GM23338 (cell line): ENCODE measurements around the gene ALKBH4.
"Not testable (repeated sequence)": the region's sequence is repeated elsewhere in the genome, so short reads cannot be mapped to it uniquely, and the experiment has no call there.

ENCODE experiments used
- CREB1 ChIP-seq: fragments of 250-450 bp; sonication (Bioruptor Pico); IDR thresholded peaks from 2 replicates; pipeline ENCODE4 v1.5.0; 2020; ENCODE audit warnings: low read depth, mild to moderate bottlenecking, moderate library complexity
- EZH2 ChIP-seq: fragments of 200-600 bp; sonication (generic); IDR thresholded peaks from one replicate; pipeline ENCODE4 v1.8.0; 2017; ENCODE audit warnings: antibody characterized with exemption, mild to moderate bottlenecking, low read depth; ENCODE audit not compliant: unreplicated experiment
- EZH2phosphoT487 ChIP-seq: fragments of 200-600 bp; sonication (generic); IDR thresholded peaks from one replicate; pipeline ENCODE4 v1.8.1; 2018; ENCODE audit warnings: antibody characterized with exemption; ENCODE audit not compliant: unreplicated experiment
- STAT1 ChIP-seq: IDR thresholded peaks from one replicate; pipeline ENCODE4 v1.6.1; 2016; ENCODE audit warnings: antibody characterized with exemption; ENCODE audit not compliant: unreplicated experiment
- ZNF331 ChIP-seq: fragments of 250-450 bp; sonication (Bioruptor Pico); IDR thresholded peaks from 2 replicates; pipeline ENCODE4 v1.5.0; 2020; ENCODE audit warnings: low read depth, mild to moderate bottlenecking, moderate library complexity
- TF ChIP-seq, protein P1 (sequence below), 2 experiments: fragments of 200-600 bp in 1 of 2; sonication (generic) in 1 of 2; conservative IDR thresholded peaks; 2 replicates each; pipeline versions ENCODE4 v1.5.1 to v1.6.1; 2016 to 2017; ENCODE audit warnings: antibody characterized with exemption in 2 of 2, low read depth in 2 of 2, mild to moderate bottlenecking in 2 of 2, moderate library complexity in 1 of 2
- TF ChIP-seq, protein P2 (sequence below): IDR thresholded peaks from one replicate; pipeline ENCODE4 v1.6.1; 2018; ENCODE audit warnings: antibody characterized with exemption; ENCODE audit not compliant: unreplicated experiment
- TF ChIP-seq, protein P3 (sequence below): IDR thresholded peaks from 2 replicates; pipeline ENCODE4 v1.6.1; 2016; ENCODE audit warnings: antibody characterized with exemption
- TF ChIP-seq, protein P4 (sequence below): fragments of 250-450 bp; sonication (Bioruptor Pico); IDR thresholded peaks from 2 replicates; pipeline ENCODE4 v1.5.0; 2020; ENCODE audit warnings: mild to moderate bottlenecking, moderate library complexity

DNA sequence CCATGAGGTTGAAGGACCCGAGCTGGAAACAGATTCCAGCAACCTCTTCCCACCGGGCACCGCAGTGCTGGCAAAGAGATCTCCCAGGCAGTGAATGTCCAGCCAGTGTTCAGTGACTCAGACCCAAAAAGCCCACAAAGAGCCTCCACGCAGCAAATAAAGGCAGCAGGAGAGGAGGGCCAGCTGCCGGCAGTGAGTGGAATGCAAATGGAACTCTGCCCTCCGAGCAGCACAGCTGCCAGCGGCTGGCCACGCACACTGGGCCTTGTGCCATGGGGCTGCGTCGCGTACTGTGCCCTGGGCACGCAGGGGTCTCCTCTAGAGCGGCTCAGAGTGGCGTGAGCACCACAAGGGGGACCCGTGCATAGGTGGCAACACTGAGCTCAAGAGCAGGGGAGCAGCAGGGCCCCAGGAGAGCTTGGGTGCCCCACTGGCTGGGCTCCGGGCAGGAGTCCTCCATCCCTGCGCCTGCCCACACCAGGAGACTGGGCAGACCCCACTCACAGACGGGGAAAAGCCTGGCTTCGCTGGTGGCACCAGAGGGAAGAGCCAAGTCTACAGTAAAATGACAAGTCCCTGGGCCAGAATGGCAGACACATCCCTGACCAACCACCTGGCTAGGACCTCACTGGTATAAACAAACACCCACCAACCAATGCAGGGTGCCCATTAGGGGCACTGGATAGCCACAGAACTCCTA, 10.2 kb upstream of the ALKBH4 start:
- TF ChIP-seq, protein P1, sequence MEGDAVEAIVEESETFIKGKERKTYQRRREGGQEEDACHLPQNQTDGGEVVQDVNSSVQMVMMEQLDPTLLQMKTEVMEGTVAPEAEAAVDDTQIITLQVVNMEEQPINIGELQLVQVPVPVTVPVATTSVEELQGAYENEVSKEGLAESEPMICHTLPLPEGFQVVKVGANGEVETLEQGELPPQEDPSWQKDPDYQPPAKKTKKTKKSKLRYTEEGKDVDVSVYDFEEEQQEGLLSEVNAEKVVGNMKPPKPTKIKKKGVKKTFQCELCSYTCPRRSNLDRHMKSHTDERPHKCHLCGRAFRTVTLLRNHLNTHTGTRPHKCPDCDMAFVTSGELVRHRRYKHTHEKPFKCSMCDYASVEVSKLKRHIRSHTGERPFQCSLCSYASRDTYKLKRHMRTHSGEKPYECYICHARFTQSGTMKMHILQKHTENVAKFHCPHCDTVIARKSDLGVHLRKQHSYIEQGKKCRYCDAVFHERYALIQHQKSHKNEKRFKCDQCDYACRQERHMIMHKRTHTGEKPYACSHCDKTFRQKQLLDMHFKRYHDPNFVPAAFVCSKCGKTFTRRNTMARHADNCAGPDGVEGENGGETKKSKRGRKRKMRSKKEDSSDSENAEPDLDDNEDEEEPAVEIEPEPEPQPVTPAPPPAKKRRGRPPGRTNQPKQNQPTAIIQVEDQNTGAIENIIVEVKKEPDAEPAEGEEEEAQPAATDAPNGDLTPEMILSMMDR (conservative IDR thresholded peaks at IDR 0.05; ENCODE audit: low read depth in 2 of 2): not testable (repeated sequence)
- TF ChIP-seq, protein P2, sequence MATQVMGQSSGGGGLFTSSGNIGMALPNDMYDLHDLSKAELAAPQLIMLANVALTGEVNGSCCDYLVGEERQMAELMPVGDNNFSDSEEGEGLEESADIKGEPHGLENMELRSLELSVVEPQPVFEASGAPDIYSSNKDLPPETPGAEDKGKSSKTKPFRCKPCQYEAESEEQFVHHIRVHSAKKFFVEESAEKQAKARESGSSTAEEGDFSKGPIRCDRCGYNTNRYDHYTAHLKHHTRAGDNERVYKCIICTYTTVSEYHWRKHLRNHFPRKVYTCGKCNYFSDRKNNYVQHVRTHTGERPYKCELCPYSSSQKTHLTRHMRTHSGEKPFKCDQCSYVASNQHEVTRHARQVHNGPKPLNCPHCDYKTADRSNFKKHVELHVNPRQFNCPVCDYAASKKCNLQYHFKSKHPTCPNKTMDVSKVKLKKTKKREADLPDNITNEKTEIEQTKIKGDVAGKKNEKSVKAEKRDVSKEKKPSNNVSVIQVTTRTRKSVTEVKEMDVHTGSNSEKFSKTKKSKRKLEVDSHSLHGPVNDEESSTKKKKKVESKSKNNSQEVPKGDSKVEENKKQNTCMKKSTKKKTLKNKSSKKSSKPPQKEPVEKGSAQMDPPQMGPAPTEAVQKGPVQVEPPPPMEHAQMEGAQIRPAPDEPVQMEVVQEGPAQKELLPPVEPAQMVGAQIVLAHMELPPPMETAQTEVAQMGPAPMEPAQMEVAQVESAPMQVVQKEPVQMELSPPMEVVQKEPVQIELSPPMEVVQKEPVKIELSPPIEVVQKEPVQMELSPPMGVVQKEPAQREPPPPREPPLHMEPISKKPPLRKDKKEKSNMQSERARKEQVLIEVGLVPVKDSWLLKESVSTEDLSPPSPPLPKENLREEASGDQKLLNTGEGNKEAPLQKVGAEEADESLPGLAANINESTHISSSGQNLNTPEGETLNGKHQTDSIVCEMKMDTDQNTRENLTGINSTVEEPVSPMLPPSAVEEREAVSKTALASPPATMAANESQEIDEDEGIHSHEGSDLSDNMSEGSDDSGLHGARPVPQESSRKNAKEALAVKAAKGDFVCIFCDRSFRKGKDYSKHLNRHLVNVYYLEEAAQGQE: not testable (repeated sequence)
- not testable (repeated sequence) for TF ChIP-seq EZH2; STAT1; CREB1; EZH2phosphoT487; ZNF331 (CRISPR knock-in tag)
- TF ChIP-seq, protein P3, sequence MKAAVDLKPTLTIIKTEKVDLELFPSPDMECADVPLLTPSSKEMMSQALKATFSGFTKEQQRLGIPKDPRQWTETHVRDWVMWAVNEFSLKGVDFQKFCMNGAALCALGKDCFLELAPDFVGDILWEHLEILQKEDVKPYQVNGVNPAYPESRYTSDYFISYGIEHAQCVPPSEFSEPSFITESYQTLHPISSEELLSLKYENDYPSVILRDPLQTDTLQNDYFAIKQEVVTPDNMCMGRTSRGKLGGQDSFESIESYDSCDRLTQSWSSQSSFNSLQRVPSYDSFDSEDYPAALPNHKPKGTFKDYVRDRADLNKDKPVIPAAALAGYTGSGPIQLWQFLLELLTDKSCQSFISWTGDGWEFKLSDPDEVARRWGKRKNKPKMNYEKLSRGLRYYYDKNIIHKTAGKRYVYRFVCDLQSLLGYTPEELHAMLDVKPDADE: not testable (repeated sequence)
- TF ChIP-seq, protein P4, sequence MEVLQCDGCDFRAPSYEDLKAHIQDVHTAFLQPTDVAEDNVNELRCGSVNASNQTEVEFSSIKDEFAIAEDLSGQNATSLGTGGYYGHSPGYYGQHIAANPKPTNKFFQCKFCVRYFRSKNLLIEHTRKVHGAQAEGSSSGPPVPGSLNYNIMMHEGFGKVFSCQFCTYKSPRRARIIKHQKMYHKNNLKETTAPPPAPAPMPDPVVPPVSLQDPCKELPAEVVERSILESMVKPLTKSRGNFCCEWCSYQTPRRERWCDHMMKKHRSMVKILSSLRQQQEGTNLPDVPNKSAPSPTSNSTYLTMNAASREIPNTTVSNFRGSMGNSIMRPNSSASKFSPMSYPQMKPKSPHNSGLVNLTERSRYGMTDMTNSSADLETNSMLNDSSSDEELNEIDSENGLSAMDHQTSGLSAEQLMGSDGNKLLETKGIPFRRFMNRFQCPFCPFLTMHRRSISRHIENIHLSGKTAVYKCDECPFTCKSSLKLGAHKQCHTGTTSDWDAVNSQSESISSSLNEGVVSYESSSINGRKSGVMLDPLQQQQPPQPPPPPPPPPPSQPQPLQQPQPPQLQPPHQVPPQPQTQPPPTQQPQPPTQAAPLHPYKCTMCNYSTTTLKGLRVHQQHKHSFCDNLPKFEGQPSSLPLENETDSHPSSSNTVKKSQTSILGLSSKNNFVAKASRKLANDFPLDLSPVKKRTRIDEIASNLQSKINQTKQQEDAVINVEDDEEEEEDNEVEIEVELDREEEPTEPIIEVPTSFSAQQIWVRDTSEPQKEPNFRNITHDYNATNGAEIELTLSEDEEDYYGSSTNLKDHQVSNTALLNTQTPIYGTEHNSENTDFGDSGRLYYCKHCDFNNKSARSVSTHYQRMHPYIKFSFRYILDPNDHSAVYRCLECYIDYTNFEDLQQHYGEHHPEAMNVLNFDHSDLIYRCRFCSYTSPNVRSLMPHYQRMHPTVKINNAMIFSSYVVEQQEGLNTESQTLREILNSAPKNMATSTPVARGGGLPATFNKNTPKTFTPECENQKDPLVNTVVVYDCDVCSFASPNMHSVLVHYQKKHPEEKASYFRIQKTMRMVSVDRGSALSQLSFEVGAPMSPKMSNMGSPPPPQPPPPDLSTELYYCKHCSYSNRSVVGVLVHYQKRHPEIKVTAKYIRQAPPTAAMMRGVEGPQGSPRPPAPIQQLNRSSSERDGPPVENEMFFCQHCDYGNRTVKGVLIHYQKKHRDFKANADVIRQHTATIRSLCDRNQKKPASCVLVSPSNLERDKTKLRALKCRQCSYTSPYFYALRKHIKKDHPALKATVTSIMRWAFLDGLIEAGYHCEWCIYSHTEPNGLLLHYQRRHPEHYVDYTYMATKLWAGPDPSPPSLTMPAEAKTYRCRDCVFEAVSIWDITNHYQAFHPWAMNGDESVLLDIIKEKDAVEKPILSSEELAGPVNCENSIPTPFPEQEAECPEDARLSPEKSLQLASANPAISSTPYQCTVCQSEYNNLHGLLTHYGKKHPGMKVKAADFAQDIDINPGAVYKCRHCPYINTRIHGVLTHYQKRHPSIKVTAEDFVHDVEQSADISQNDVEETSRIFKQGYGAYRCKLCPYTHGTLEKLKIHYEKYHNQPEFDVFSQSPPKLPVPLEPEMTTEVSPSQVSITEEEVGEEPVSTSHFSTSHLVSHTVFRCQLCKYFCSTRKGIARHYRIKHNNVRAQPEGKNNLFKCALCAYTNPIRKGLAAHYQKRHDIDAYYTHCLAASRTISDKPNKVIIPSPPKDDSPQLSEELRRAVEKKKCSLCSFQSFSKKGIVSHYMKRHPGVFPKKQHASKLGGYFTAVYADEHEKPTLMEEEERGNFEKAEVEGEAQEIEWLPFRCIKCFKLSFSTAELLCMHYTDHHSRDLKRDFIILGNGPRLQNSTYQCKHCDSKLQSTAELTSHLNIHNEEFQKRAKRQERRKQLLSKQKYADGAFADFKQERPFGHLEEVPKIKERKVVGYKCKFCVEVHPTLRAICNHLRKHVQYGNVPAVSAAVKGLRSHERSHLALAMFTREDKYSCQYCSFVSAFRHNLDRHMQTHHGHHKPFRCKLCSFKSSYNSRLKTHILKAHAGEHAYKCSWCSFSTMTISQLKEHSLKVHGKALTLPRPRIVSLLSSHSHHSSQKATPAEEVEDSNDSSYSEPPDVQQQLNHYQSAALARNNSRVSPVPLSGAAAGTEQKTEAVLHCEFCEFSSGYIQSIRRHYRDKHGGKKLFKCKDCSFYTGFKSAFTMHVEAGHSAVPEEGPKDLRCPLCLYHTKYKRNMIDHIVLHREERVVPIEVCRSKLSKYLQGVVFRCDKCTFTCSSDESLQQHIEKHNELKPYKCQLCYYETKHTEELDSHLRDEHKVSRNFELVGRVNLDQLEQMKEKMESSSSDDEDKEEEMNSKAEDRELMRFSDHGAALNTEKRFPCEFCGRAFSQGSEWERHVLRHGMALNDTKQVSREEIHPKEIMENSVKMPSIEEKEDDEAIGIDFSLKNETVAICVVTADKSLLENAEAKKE: not testable (repeated sequence)
